ENCODE results near the gene FGFR3. TPM values are rescaled to one million over a fixed set of nuclear protein-coding genes. Genes with fewer than 3 reads are reported as not detected.
A peak's percentile ranks its signal among the peaks of the same experiment; 100 is the strongest.

The FGFR3 gene
- total RNA-seq = 10 to 100 TPM; 25.5 to 79.1 (median 31.2) TPM
- long read RNA-seq, donor 1, partial matches to known transcripts = 15 of 22 reads
- long read RNA-seq, donor 1, other reads (novel, unspliced or antisense) = 7 of 22 reads
- long read RNA-seq, donor 2 = 0 reads

- TF ChIP-seq, protein P1, sequence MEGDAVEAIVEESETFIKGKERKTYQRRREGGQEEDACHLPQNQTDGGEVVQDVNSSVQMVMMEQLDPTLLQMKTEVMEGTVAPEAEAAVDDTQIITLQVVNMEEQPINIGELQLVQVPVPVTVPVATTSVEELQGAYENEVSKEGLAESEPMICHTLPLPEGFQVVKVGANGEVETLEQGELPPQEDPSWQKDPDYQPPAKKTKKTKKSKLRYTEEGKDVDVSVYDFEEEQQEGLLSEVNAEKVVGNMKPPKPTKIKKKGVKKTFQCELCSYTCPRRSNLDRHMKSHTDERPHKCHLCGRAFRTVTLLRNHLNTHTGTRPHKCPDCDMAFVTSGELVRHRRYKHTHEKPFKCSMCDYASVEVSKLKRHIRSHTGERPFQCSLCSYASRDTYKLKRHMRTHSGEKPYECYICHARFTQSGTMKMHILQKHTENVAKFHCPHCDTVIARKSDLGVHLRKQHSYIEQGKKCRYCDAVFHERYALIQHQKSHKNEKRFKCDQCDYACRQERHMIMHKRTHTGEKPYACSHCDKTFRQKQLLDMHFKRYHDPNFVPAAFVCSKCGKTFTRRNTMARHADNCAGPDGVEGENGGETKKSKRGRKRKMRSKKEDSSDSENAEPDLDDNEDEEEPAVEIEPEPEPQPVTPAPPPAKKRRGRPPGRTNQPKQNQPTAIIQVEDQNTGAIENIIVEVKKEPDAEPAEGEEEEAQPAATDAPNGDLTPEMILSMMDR (IDR thresholded peaks at IDR 0.05) = no peak
- peak within 1 kb of the TSS; percentile 50 for H3K4me3 ChIP-seq
- ATAC-seq (peak; percentile 66), DNase-seq (peak in 2 of 3 donors; percentile 61 to 76)
- intact Hi-C loops (cut with DNase I, micrococcal nuclease) = no loop called here
- H3K36me3 ChIP-seq (ENCODE audit: low read depth) = no peaks in the 10 kb centered on the region
- peaks cover 21% of the 10 kb centered on the region for H3K4me1 ChIP-seq (ENCODE audit: low read depth)
- no peaks in the 10 kb centered on the region for H3K9me3 ChIP-seq
These were observed at the start of gene FGFR3 for GRCh38 chr4:1792832-1793495. TSS of gene FGFR3 (plus strand) at chr4:1793293. CDS start at chr4:1793935, 642 bp downstream.

GRCh38 chr4:1743551-1743950 is 49.5 kb upstream of the FGFR3 start:
- Histone ChIP-seq H3K9me3 (no peaks in the 10 kb centered on the region), H3K4me1 (ENCODE audit: low read depth) (peaks cover 2% of the 10 kb centered on the region), H3K36me3 (ENCODE audit: low read depth) (no peaks in the 10 kb centered on the region), H3K4me3 (no peak overlapping the region)
- intact Hi-C loops (cut with DNase I, micrococcal nuclease) = loop anchor here in 1 of 2 donors (10.0 kb wide), 1 partner anchor 161 kb away; no protein-coding TSS in a partner anchor
- TF ChIP-seq, protein P1 (IDR thresholded peaks at IDR 0.05) = no peak
- ATAC-seq (no peak), DNase-seq (no peak)

GRCh38 chr4:1743975-1744374 is 49.1 kb upstream of the FGFR3 start:
- no peaks in the 10 kb centered on the region for H3K36me3 ChIP-seq (ENCODE audit: low read depth)
- DNase-seq = no peak
- TF ChIP-seq, protein P1 (IDR thresholded peaks at IDR 0.05) = no peak
- peaks cover 3% of the 10 kb centered on the region for H3K4me1 ChIP-seq (ENCODE audit: low read depth)
- no peak overlapping the region for H3K4me3 ChIP-seq
- intact Hi-C loops (cut with DNase I, micrococcal nuclease) = loop anchor here in 1 of 2 donors (10.0 kb wide), 1 partner anchor 161 kb away; no protein-coding TSS in a partner anchor
- no peak for ATAC-seq
- no peaks in the 10 kb centered on the region for H3K9me3 ChIP-seq

DNA sequence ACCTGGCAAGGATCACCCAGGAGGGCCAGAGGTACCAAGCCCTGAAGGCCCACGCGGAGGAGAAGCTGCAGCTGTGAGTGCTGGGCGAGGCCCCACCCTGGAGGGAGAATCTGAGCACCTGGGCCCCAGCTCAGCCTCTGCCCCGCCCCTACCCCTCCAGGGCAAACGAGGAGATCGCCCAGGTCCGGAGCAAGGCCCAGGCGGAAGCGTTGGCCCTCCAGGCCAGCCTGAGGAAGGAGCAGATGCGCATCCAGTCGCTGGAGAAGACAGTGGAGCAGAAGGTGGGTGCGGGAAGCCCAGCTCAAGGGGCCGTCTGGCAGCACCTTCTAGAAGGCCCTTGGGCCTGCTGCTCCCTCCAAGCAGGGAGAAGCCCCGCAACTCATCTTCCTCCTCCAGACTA is 48.5 kb upstream of the FGFR3 start:
- H3K4me3 ChIP-seq = no peak overlapping the region
- TF ChIP-seq, protein P1 (IDR thresholded peaks at IDR 0.05) = no peak
- H3K9me3 ChIP-seq = no peaks in the 10 kb centered on the region
- no peak for DNase-seq
- ATAC-seq = no peak
- intact Hi-C loops (cut with DNase I, micrococcal nuclease) = loop anchor here in 1 of 2 donors (10.0 kb wide), 1 partner anchor 160 kb away; no protein-coding TSS in a partner anchor
- peaks cover 3% of the 10 kb centered on the region for H3K4me1 ChIP-seq (ENCODE audit: low read depth)
- H3K36me3 ChIP-seq (ENCODE audit: low read depth) = no peaks in the 10 kb centered on the region

DNA sequence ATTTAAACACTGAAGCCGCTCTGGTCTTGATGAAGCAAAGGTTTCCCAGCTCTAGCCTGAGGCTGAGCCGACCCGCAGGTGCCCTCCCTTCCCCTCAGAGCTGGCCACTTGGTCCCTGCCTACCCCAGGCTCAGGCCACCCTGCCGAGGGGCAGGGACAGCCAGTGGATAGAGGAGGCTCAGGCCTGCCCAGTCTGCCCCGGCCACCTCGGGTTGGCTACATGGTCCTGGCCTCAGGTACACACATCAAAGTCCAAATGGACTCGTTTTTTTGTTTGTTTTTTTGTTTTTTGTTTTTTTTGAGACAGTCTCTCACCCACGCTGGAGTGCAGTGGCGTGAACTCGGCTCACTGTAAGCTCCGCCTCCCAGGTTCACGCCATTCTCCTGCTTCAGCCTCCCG is 47.9 kb upstream of the FGFR3 start:
- intact Hi-C loops (cut with DNase I, micrococcal nuclease) = loop anchor here in 1 of 2 donors (10.0 kb wide), 1 partner anchor 160 kb away; no protein-coding TSS in a partner anchor
- Histone ChIP-seq H3K36me3 (ENCODE audit: low read depth) (no peaks in the 10 kb centered on the region), H3K4me1 (ENCODE audit: low read depth) (peaks cover 3% of the 10 kb centered on the region), H3K4me3 (no peak overlapping the region), H3K9me3 (no peaks in the 10 kb centered on the region)
- TF ChIP-seq, protein P1 (IDR thresholded peaks at IDR 0.05) = no peak
- no peak for DNase-seq
- ATAC-seq = no peak

Measured in mucosa of descending colon (tissue), 3 donors.